Measurements from ENCODE around the gene NCAPD3. TPM values are rescaled to one million over a fixed set of nuclear protein-coding genes. Genes with fewer than 3 reads are reported as not detected.

Gene NCAPD3
- total RNA-seq, 6 experiments from 2014 or later = 19.6 to 31.1 (median 29.4) TPM

- H3K9me3 Mint-ChIP-seq = no peaks in the 10 kb centered on the region
- no peak overlapping the region for H3K4me3 Mint-ChIP-seq
- no peak overlapping the region for H3K27ac Mint-ChIP-seq
- TF ChIP-seq, protein P1, sequence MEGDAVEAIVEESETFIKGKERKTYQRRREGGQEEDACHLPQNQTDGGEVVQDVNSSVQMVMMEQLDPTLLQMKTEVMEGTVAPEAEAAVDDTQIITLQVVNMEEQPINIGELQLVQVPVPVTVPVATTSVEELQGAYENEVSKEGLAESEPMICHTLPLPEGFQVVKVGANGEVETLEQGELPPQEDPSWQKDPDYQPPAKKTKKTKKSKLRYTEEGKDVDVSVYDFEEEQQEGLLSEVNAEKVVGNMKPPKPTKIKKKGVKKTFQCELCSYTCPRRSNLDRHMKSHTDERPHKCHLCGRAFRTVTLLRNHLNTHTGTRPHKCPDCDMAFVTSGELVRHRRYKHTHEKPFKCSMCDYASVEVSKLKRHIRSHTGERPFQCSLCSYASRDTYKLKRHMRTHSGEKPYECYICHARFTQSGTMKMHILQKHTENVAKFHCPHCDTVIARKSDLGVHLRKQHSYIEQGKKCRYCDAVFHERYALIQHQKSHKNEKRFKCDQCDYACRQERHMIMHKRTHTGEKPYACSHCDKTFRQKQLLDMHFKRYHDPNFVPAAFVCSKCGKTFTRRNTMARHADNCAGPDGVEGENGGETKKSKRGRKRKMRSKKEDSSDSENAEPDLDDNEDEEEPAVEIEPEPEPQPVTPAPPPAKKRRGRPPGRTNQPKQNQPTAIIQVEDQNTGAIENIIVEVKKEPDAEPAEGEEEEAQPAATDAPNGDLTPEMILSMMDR (IDR thresholded peaks at IDR 0.05) = no peak
- H3K4me1 Mint-ChIP-seq (ENCODE audit: low read depth) = peaks cover 2% of the 10 kb centered on the region; the same call in 1 of the 2 replicates
- DNase-seq = no peak
- H3K27me3 Mint-ChIP-seq (ENCODE audit: insufficient read depth) = no peaks in the 10 kb centered on the region
- peaks cover 29% of the 10 kb centered on the region for H3K36me3 Mint-ChIP-seq (ENCODE audit: low read depth)
Measured at GRCh38 chr11:134243913-134244312, 20.1 kb upstream of the NCAPD3 start.

DNA sequence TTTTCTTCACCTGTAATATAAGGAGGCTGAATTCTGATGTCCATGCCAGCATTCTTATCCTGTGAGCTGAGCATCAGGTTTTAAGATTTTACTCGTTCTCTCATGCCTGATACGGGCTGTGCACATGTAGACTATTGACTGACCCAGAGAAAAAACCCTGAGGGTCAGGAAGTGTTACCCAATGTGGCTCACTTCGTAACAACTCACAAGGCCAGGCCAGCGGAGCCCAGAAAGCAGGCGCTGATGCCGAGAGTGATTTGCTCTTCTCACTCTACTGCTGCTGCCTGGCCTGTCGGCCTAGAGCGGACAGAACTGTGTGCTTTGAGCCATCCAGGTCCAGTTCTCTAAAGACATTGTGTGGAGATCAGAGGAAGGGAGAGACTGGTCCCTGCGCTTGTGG, 18.6 kb upstream of the NCAPD3 start:
- no peak overlapping the region for H3K4me3 Mint-ChIP-seq
- peaks cover 30% of the 10 kb centered on the region for H3K36me3 Mint-ChIP-seq (ENCODE audit: low read depth)
- peaks cover 3% of the 10 kb centered on the region for H3K4me1 Mint-ChIP-seq (ENCODE audit: low read depth)
- H3K27me3 Mint-ChIP-seq (ENCODE audit: insufficient read depth) = no peaks in the 10 kb centered on the region
- H3K9me3 Mint-ChIP-seq = no peaks in the 10 kb centered on the region
- DNase-seq = no peak
- TF ChIP-seq, protein P1 (IDR thresholded peaks at IDR 0.05) = no peak
- no peak overlapping the region for H3K27ac Mint-ChIP-seq

- Mint-ChIP-seq H3K27me3 (ENCODE audit: insufficient read depth) (no peaks in the 10 kb centered on the region), H3K4me3 (no peak overlapping the region), H3K9me3 (no peaks in the 10 kb centered on the region), H3K27ac (no peak overlapping the region), H3K36me3 (ENCODE audit: low read depth) (peaks cover 32% of the 10 kb centered on the region), H3K4me1 (ENCODE audit: low read depth) (peaks cover 14% of the 10 kb centered on the region)
- TF ChIP-seq, protein P1 (IDR thresholded peaks at IDR 0.05) = no peak
- DNase-seq = no peak
Measured at GRCh38 chr11:134240592-134240991, 16.8 kb upstream of the NCAPD3 start.

DNA sequence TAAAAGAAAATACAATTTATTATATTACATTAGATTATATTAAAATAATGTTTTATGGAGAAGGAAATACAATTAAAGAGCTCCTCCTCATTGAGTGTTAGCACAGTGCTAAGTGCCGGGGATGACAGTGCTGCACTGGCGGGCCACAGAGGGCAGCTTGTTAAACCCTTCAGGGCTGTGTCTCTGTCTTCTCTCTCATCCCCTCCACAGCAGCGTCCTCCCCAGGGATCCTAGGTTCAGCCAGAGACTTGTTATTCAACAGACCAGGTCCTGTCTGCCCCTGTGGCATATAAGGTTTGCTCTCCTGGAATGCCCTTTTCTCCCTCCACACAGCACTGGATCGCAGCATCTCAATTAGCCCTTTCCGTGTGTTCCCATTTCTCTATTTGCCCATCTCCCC, 15.2 kb upstream of the NCAPD3 start:
- DNase-seq = no peak
- Mint-ChIP-seq H3K4me3 (no peak overlapping the region), H3K36me3 (ENCODE audit: low read depth) (peaks cover 26% of the 10 kb centered on the region), H3K9me3 (no peaks in the 10 kb centered on the region), H3K27me3 (ENCODE audit: insufficient read depth) (no peaks in the 10 kb centered on the region), H3K27ac (no peak overlapping the region), H3K4me1 (ENCODE audit: low read depth) (peaks cover 14% of the 10 kb centered on the region)
- TF ChIP-seq, protein P1 (IDR thresholded peaks at IDR 0.05) = no peak

GRCh38 chr11:134237557-134237922, 13.8 kb upstream of the NCAPD3 start:
- no peaks in the 10 kb centered on the region for H3K27me3 Mint-ChIP-seq (ENCODE audit: insufficient read depth)
- peaks cover 17% of the 10 kb centered on the region for H3K4me1 Mint-ChIP-seq (ENCODE audit: low read depth)
- H3K9me3 Mint-ChIP-seq = no peaks in the 10 kb centered on the region
- H3K27ac Mint-ChIP-seq = no peak overlapping the region; the same call in 1 of the 2 replicates
- DNase-seq = no peak
- TF ChIP-seq, protein P1 (IDR thresholded peaks at IDR 0.05) = no peak
- peaks cover 19% of the 10 kb centered on the region for H3K36me3 Mint-ChIP-seq (ENCODE audit: low read depth)
- no peak overlapping the region; the same call in 1 of the 2 replicates for H3K4me3 Mint-ChIP-seq
